Activated CD4-positive, alpha-beta T cell treated with anti-CD3 and anti-CD28 coated beads, Interleukin-2, amount 50 U/mL, for 1 hour (primary cell): ENCODE results near the gene SMAD5.

Experiments used
- DNase-seq: peaks from one replicate; pipeline ENCODE4 v3.0.0-alpha.2; 2020

Gene SMAD5

GRCh38 chr5:136228136-136228757 lies 95.6 kb downstream of the SMAD5 start:
- no peak for DNase-seq

GRCh38 chr5:136230176-136230575 lies 97.5 kb downstream of the SMAD5 start:
- no peak for DNase-seq

- no peak for DNase-seq
These were observed 99.7 kb downstream of the SMAD5 start for GRCh38 chr5:136232316-136232715.
